Omental fat pad (tissue), 4 donors: ENCODE data around the gene GLB1L3. TPM values are rescaled to one million over a fixed set of nuclear protein-coding genes. Genes with fewer than 3 reads are reported as not detected.
"Not testable (repeated sequence)": the region's sequence is repeated elsewhere in the genome, so short reads cannot be mapped to it uniquely, and the experiment has no call there.

Experiments used
- ATAC-seq: fragments of 150-250 bp; one replicate; pipeline ENCODE4 v1.9.1; 2016; ENCODE audit warnings: mild to moderate bottlenecking, moderate library complexity; ENCODE audit not compliant: low FRiP score
- DNase-seq: peaks from one replicate; pipeline ENCODE4 v3.0.0-alpha.2; 2019; ENCODE audit warnings: low spot score
- CTCF ChIP-seq, 3 donors: fragments of 450-650 bp; IDR thresholded peaks; one replicate each; pipeline ENCODE4 v1.5.1; 2016 to 2017; ENCODE audit warnings: antibody characterized with exemption in 3 of 3, mild to moderate bottlenecking in 3 of 3, moderate library complexity in 2 of 3
- total RNA-seq, 4 donors: library from RNA; depleted of rRNA; stranded (reverse); fragments of >200 nt; gene quantifications; one replicate each; pipeline ENCODE4 v1.1.0, GENCODE V29; 2016

The GLB1L3 gene
- total RNA-seq, 4 donors from 2014 or later = not detected

GRCh38 chr11:134317103-134317502 lies 40.9 kb downstream of the GLB1L3 start:
- DNase-seq (no peak), ATAC-seq (no peak)
- no peak for TF ChIP-seq CTCF (IDR thresholded peaks at IDR 0.05)

- ATAC-seq, DNase-seq: not testable (repeated sequence)
Observed at GRCh38 chr11:134321373-134321772, 45.2 kb downstream of the GLB1L3 start.

DNA sequence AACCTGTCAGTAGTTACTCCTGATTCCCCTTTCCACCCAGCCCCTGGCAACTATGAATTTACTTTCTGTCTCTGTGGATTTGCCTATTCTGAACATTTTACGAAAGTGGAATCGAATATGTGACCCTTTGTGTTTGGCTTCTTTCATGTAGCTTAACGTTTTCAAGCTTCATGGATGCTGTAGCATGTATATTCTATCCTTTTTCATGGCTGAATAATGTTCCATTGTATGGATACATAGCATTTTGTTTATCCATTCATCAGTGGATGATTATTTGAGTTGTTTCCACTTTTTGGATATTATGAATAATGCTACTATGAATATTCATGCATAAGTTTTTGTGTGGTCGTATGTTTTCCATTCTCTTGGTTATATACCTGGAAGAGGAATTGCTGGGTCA lies 46.4 kb downstream of the GLB1L3 start:
- ATAC-seq (no peak), DNase-seq (no peak)
- no peak for TF ChIP-seq CTCF (IDR thresholded peaks at IDR 0.05)

DNA sequence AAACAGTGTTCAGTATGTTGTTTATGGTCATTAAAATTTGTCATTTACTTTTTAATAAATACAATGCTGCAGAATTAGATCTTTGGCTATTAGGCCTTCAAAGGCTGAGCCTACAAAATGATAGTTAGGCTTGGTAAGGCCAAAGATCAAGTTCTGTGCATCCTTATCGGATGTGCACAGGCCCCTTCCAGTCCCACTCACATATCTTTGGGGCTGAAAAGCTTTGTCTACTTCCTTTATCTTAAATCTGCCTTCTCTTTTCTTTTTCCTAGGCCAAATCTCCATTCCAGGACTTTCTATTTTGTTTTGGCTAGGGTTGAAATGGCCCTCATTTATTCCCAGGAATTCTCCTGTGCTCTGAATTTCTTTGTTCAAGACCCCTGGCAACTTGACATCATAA lies 52.3 kb downstream of the GLB1L3 start:
- TF ChIP-seq CTCF (IDR thresholded peaks at IDR 0.05) = no peak
- DNase-seq (no peak), ATAC-seq (no peak)

- no peak for TF ChIP-seq CTCF (IDR thresholded peaks at IDR 0.05)
- DNase-seq = no peak
- no peak for ATAC-seq
Observed at GRCh38 chr11:134330611-134331353, 54.6 kb downstream of the GLB1L3 start.

DNA sequence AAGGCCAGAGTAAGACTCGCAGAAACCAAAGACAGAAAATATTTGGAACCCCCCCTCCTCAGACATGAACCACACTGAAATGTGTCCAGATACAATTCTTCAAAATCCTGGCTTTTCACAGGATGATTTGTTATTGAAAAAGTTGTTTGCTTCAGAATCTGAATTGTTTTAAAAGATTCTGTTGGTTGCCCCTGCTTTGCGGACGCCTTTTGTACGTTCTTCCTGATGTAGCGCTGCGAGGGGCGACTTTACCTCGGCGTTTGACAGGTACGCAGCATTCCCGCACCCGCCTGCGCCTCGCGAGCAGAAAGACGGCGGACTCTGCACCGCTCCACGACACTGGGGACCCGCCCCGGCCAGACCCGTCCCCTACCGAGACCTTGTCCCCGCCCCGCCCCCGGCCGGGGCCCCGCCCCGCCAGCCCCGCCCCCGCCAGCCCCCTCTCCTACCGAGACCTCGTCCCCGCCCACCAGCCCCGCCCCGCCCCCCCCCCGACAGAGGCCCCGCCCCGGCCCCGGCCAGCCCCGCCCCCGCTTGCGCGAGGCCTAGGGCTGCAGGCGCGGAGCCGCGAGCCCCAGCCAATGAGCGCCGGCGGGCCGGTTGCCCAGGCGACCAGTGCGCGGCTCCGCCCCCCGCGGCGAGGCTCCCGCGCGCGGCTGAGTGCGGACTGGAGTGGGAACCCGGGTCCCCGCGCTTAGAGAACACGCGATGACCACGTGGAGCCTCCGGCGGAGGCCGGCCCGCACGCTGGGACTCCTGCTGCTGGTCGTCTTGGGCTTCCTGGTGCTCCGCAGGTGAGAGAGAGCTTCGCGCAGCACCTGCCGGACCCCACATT lies 55.4 kb downstream of the GLB1L3 start, which contains the start of gene GLB1L2:
Gene GLB1L2, plus strand, starts transcription at position 635 of the 835 bp plus-strand sequence. Its CDS starts 74 bp downstream, at position 709.
- no peak for TF ChIP-seq CTCF (IDR thresholded peaks at IDR 0.05)
- peak; percentile 92 for ATAC-seq
- peak; percentile 29 for DNase-seq

DNA sequence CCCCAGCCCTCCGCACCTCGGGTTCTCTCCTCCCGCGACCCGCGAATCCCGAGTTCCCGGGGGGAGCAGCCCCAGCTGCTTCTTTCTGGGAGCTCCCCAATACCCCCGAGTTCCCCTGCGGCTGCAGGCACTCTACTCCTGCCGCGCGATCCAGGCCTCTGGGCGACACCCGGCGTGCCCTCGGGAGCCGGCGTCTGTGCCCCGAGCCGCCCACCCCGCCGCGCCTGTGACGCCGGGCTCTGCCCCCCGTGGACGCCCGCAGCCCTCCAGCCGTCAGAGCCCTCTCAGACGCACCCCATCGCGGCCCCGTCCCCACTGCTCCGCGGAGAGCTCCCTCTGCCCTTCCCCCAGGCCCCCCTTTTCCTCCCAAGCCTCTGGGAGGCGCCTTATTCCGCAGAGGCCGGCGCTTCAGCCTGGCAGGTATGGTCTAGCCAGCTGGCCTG lies 56.0 kb downstream of the GLB1L3 start:
- ATAC-seq (peak; percentile 41), DNase-seq (no peak)
- TF ChIP-seq CTCF (IDR thresholded peaks at IDR 0.05) = no peak
